Upper lobe of left lung (tissue), 6 donors: ENCODE measurements around the gene SUCLG1. TPM values are rescaled to one million over a fixed set of nuclear protein-coding genes. Genes with fewer than 3 reads are reported as not detected.

Experiments used
- ATAC-seq, 2 donors: fragments of 200-7000 bp; cut with Tn5 transposase; one replicate each; pipeline ENCODE4 v1.9.1; 2022; ENCODE audit warnings: mild to moderate bottlenecking in 2 of 2, moderate library complexity in 2 of 2; ENCODE audit not compliant: low FRiP score in 2 of 2
- DNase-seq, 2 donors: peaks; one replicate each; pipeline ENCODE4 v3.0.0-alpha.2; 2019 to 2020
- H3K27ac ChIP-seq, 4 donors: fragments of 200-600 bp; sonication (generic); one replicate each; pipeline ENCODE4 v1.5.1; 2016 to 2019
- H3K27me3 ChIP-seq, 4 donors: fragments of 200-600 bp; sonication (generic); one replicate each; pipeline ENCODE4 v1.5.1; 2017 to 2019
- H3K36me3 ChIP-seq, 4 donors: fragments of 200-600 bp; sonication (generic); one replicate each; pipeline ENCODE4 v1.5.1; 2016 to 2019
- H3K4me1 ChIP-seq, 4 donors: fragments of 200-600 bp; sonication (generic); one replicate each; pipeline ENCODE4 v1.5.1; 2018 to 2019
- H3K4me3 ChIP-seq, 4 donors: fragments of 200-600 bp; sonication (generic); one replicate each; pipeline ENCODE4 v1.5.1; 2017 to 2019; ENCODE audit warnings: mild to moderate bottlenecking in 2 of 4, moderate library complexity in 1 of 4
- H3K9me3 ChIP-seq, 4 donors: fragments of 200-600 bp; sonication (generic); one replicate each; pipeline ENCODE4 v1.5.1; 2018 to 2019
- EP300 ChIP-seq, 4 donors: sonication (generic); formaldehyde crosslinking; IDR thresholded peaks; one replicate each; pipeline ENCODE4 v1.5.1; 2017; ENCODE audit warnings: antibody characterized with exemption in 4 of 4, control low read depth in 2 of 4
- POLR2A ChIP-seq, 4 donors: fragments of 450-650 bp; IDR thresholded peaks; one replicate each; pipeline ENCODE4 v1.5.1; 2016 to 2017; ENCODE audit warnings: antibody characterized with exemption in 4 of 4, mild to moderate bottlenecking in 2 of 4
- POLR2AphosphoS5 ChIP-seq, 2 donors: sonication (generic); formaldehyde crosslinking; IDR thresholded peaks; one replicate each; pipeline ENCODE4 v1.5.1; 2017; ENCODE audit warnings: antibody characterized with exemption in 2 of 2
- WGBS, 2 donors: methylation state at CpG; one replicate each; pipeline ENCODE4 v1.1.5; 2017 to 2018; 5-methylcytosine and 5-hydroxymethylcytosine counted together
- total RNA-seq, 6 donors: library from RNA; depleted of rRNA in 4 of 6; stranded (reverse); fragments of >200 nt in 4 of 6; gene quantifications; one replicate each; pipeline versions ENCODE4 v1.1.0 to v1.2.1, GENCODE V29; 2016 to 2021
- TF ChIP-seq, protein P1 (sequence below), 6 experiments: fragments of 450-650 bp in 4 of 6; fragments of 200-600 bp in 2 of 6; sonication (generic) in 2 of 6; IDR thresholded peaks; one replicate each; pipeline ENCODE4 v1.5.1; 2016 to 2019; ENCODE audit warnings: antibody characterized with exemption in 6 of 6
- donor health status: DM: no; HTN: no; CAD: no; lungs with moderate emphysema.
- donor health status: DM: no; HTN: yes; CAD: no; lungs with severe emphysema.

Gene SUCLG1
- total RNA-seq, 6 donors from 2014 or later: 25.6 to 80.4 (median 55.3) TPM

DNA sequence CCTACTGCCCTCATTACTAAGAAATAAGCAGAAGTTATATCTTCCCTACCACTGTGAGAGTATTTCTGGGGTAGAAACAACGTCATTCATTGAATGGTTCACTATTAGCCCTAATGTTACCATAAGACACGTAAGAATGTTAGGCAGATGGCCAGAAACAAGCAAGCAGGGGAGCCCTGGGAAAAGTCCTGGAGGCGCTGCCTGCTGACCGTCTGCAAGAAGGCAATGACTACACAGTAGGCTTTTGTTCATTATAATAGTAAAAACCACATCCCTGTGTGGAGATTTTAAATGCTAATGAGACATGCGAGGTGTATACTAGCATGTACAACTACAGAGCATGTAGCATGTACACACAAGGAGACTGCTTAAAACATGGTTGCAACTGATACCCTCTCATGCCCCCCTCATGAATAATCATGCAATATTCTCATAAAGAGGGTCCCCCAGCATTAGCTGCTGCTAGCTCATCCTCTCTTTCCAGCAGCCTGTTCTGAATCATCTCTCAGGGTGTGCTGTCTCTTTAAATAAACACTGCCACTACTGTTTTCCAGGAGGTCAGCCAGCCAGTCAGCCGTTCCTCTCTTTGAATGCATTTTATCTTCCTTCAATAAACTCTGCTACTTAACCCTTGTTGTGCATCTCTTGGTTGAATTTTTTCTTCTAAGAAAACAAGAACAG is 23.6 kb downstream of the SUCLG1 start:
- Histone ChIP-seq H3K27me3 (no peaks in the 10 kb centered on the region), H3K9me3 (no peaks in the 10 kb centered on the region), H3K4me3 (no peak overlapping the region), H3K4me1 (no peaks in the 10 kb centered on the region), H3K27ac (no peak overlapping the region), H3K36me3 (peaks cover 9 to 76% (median 52%) of the 10 kb centered on the region in 4 donors)
- TF ChIP-seq POLR2AphosphoS5 (IDR thresholded peaks at IDR 0.05) (no peak), POLR2A (IDR thresholded peaks at IDR 0.05) (no peak), EP300 (IDR thresholded peaks at IDR 0.05) (no peak)
- TF ChIP-seq, protein P1, sequence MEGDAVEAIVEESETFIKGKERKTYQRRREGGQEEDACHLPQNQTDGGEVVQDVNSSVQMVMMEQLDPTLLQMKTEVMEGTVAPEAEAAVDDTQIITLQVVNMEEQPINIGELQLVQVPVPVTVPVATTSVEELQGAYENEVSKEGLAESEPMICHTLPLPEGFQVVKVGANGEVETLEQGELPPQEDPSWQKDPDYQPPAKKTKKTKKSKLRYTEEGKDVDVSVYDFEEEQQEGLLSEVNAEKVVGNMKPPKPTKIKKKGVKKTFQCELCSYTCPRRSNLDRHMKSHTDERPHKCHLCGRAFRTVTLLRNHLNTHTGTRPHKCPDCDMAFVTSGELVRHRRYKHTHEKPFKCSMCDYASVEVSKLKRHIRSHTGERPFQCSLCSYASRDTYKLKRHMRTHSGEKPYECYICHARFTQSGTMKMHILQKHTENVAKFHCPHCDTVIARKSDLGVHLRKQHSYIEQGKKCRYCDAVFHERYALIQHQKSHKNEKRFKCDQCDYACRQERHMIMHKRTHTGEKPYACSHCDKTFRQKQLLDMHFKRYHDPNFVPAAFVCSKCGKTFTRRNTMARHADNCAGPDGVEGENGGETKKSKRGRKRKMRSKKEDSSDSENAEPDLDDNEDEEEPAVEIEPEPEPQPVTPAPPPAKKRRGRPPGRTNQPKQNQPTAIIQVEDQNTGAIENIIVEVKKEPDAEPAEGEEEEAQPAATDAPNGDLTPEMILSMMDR (IDR thresholded peaks at IDR 0.05): no peak
- DNase-seq (no peak), ATAC-seq (no peak)
- 61 to 69% methylated on average over 6 of the region's 6 CpGs for WGBS, 2 donors

- peaks cover 0 to 3% (median 0%) of the 10 kb centered on the region in 4 donors for H3K4me1 ChIP-seq
- no peak for DNase-seq
- WGBS, 2 donors: 95 to 97% methylated on average over 1 of the region's 1 CpG
- no peaks in the 10 kb centered on the region for H3K9me3 ChIP-seq
- no peaks in the 10 kb centered on the region for H3K27me3 ChIP-seq
- H3K4me3 ChIP-seq: no peak overlapping the region
- peaks cover 15 to 90% (median 45%) of the 10 kb centered on the region in 4 donors for H3K36me3 ChIP-seq
- no peak overlapping the region for H3K27ac ChIP-seq
- TF ChIP-seq, protein P1 (IDR thresholded peaks at IDR 0.05): no peak
- TF ChIP-seq POLR2A (IDR thresholded peaks at IDR 0.05) (no peak), POLR2AphosphoS5 (IDR thresholded peaks at IDR 0.05) (no peak), EP300 (IDR thresholded peaks at IDR 0.05) (no peak)
- no peak for ATAC-seq
Measured at GRCh38 chr2:84429328-84429727, 29.8 kb downstream of the SUCLG1 start.

DNA sequence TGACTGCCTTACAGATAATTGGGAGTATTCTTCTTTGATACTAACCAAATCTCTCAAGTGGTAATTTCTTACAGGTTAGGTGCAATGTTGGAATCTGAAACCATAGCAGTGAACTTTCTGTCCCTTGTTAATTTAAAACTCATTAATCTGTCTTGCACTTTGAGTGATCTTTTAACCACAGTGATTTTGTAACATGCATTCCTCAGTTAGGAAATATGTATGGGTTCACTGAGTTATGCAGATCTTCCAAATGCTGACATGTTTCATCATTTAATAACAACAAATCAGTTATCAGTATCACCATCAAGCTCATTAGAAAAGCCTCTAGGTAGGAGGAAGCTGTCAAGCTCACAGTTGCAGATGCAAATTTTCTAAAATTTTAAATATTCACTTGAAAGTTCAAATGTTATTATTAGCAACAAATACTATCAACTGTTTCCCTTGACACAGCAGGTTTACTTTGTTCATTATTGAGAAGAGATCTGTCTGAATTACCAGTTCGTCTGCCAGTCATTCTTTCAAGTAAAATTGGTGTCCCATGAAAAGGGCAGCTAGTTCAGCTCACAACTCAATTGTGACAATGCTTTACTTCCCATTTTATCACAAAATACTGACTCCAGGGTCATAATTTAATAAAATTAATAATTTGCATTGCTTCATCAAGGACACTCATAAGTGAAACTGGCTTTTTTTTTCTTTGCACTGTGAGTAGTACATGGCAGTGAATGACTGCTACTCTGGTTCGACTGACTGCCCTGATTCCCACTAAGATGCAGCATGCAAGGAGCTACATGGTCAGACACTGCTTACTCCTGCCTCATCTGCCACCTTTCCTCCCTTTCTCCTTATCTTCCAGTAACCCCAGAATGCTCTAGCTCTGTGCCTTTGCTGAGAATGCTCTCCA is 31.6 kb downstream of the SUCLG1 start:
- no peak for TF ChIP-seq POLR2A (IDR thresholded peaks at IDR 0.05)
- TF ChIP-seq, protein P1 (IDR thresholded peaks at IDR 0.05): no peak
- TF ChIP-seq POLR2AphosphoS5 (IDR thresholded peaks at IDR 0.05): no peak
- no peak for TF ChIP-seq EP300 (IDR thresholded peaks at IDR 0.05)
- WGBS, 2 donors: 77 to 84% methylated on average over 2 of the region's 2 CpGs
- ATAC-seq (no peak), DNase-seq (no peak)
- Histone ChIP-seq H3K9me3 (no peaks in the 10 kb centered on the region), H3K27me3 (no peaks in the 10 kb centered on the region), H3K27ac (no peak overlapping the region), H3K4me1 (peaks cover 0 to 3% (median 0%) of the 10 kb centered on the region in 4 donors), H3K36me3 (peaks cover 10 to 87% (median 46%) of the 10 kb centered on the region in 4 donors), H3K4me3 (no peak overlapping the region)

DNA sequence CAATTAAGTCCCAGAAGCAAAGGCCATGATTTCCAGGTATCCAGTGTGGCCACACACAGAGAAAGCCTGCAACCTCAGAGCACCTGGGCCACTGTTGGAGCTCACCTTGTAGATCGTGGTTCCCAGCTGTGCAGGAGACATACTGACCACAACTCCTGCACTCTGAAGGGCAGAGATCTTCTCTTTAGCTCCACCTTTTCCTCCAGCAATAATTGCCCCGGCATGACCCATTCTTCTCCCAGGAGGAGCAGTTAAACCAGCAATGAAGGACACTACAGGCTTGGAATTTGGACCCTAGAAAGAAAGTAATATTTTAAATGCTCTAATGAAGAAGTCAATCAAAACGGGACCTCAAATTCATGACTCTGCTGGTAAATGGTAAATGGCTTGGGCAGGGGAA is 33.8 kb downstream of the SUCLG1 start:
- peaks cover 0 to 3% (median 0%) of the 10 kb centered on the region in 4 donors for H3K4me1 ChIP-seq
- H3K36me3 ChIP-seq: peaks cover 6 to 71% (median 29%) of the 10 kb centered on the region in 4 donors
- ATAC-seq (no peak), DNase-seq (no peak)
- no peak overlapping the region for H3K27ac ChIP-seq
- no peak overlapping the region for H3K4me3 ChIP-seq
- no peaks in the 10 kb centered on the region for H3K9me3 ChIP-seq
- TF ChIP-seq EP300 (IDR thresholded peaks at IDR 0.05) (no peak), POLR2AphosphoS5 (IDR thresholded peaks at IDR 0.05) (no peak), POLR2A (IDR thresholded peaks at IDR 0.05) (no peak)
- TF ChIP-seq, protein P1 (IDR thresholded peaks at IDR 0.05): no peak
- 83% methylated on average over 2 to 3 of the region's 3 CpGs for WGBS, 2 donors
- H3K27me3 ChIP-seq: no peaks in the 10 kb centered on the region
